ENCODE measurements around the gene AP1S2.

The AP1S2 gene

GRCh38 chrX:15825936-15826335 lies 28.7 kb downstream of the AP1S2 start:
- peaks cover 47% of the 10 kb centered on the region for H3K36me3 ChIP-seq (ENCODE audit: insufficient read depth, low read depth, low read length)

GRCh38 chrX:15822922-15823321 lies 31.7 kb downstream of the AP1S2 start:
- Histone ChIP-seq H3K9ac (ENCODE audit: low read depth, low read length) (no peak overlapping the region), H3K4me1 (ENCODE audit: insufficient read depth, low read length) (no peaks in the 10 kb centered on the region), H3K27me3 (ENCODE audit: insufficient read depth, low read length) (no peaks in the 10 kb centered on the region), H3K4me3 (ENCODE audit: low read length) (no peak overlapping the region), H3K36me3 (ENCODE audit: insufficient read depth, low read depth, low read length) (peaks cover 46% of the 10 kb centered on the region), H3K9me3 (ENCODE audit: insufficient read depth, low read depth, low read length) (no peaks in the 10 kb centered on the region), H3K27ac (ENCODE audit: low read length) (no peak overlapping the region)

More at GRCh38 chrX:15825936-15826335, 28.7 kb downstream of the AP1S2 start:
- H3K9ac ChIP-seq (ENCODE audit: low read depth, low read length): no peak overlapping the region
- no peaks in the 10 kb centered on the region for H3K27me3 ChIP-seq (ENCODE audit: insufficient read depth, low read length)
- H3K4me3 ChIP-seq (ENCODE audit: low read length): no peak overlapping the region
- no peak overlapping the region for H3K27ac ChIP-seq (ENCODE audit: low read length)
- no peaks in the 10 kb centered on the region for H3K4me1 ChIP-seq (ENCODE audit: insufficient read depth, low read length)
- no peaks in the 10 kb centered on the region for H3K9me3 ChIP-seq (ENCODE audit: insufficient read depth, low read depth, low read length)

- Histone ChIP-seq H3K4me3 (ENCODE audit: low read length) (no peak overlapping the region), H3K27ac (ENCODE audit: low read length) (no peak overlapping the region), H3K27me3 (ENCODE audit: insufficient read depth, low read length) (no peaks in the 10 kb centered on the region), H3K4me1 (ENCODE audit: insufficient read depth, low read length) (peaks cover 9% of the 10 kb centered on the region), H3K36me3 (ENCODE audit: insufficient read depth, low read depth, low read length) (peaks cover 45% of the 10 kb centered on the region; the same call in 1 of the 2 replicates), H3K9me3 (ENCODE audit: insufficient read depth, low read depth, low read length) (no peaks in the 10 kb centered on the region), H3K9ac (ENCODE audit: low read depth, low read length) (no peak overlapping the region)
Observed at GRCh38 chrX:15820106-15821073, 34.2 kb downstream of the AP1S2 start.

- Histone ChIP-seq H3K4me1 (ENCODE audit: insufficient read depth, low read length) (peaks cover 9% of the 10 kb centered on the region), H3K36me3 (ENCODE audit: insufficient read depth, low read depth, low read length) (peaks cover 57% of the 10 kb centered on the region), H3K9me3 (ENCODE audit: insufficient read depth, low read depth, low read length) (no peaks in the 10 kb centered on the region), H3K27me3 (ENCODE audit: insufficient read depth, low read length) (no peaks in the 10 kb centered on the region), H3K9ac (ENCODE audit: low read depth, low read length) (peak overlapping the region; percentile 67; the same call in 1 of the 2 replicates), H3K4me3 (ENCODE audit: low read length) (no peak overlapping the region), H3K27ac (ENCODE audit: low read length) (peak overlapping the region; percentile 70)
Observed at GRCh38 chrX:15816886-15817285, 37.7 kb downstream of the AP1S2 start.

- H3K27ac ChIP-seq (ENCODE audit: low read length): peak overlapping the region; percentile 33
- H3K9me3 ChIP-seq (ENCODE audit: insufficient read depth, low read depth, low read length): no peaks in the 10 kb centered on the region
- peaks cover 9% of the 10 kb centered on the region for H3K4me1 ChIP-seq (ENCODE audit: insufficient read depth, low read length)
- H3K9ac ChIP-seq (ENCODE audit: low read depth, low read length): peak overlapping the region; percentile 67; the same call in 1 of the 2 replicates
- no peaks in the 10 kb centered on the region for H3K27me3 ChIP-seq (ENCODE audit: insufficient read depth, low read length)
- H3K36me3 ChIP-seq (ENCODE audit: insufficient read depth, low read depth, low read length): peaks cover 58% of the 10 kb centered on the region
- peak overlapping the region; percentile 3; the same call in 1 of the 2 replicates for H3K4me3 ChIP-seq (ENCODE audit: low read length)
Observed at GRCh38 chrX:15816438-15816809, 38.2 kb downstream of the AP1S2 start.

- Histone ChIP-seq H3K4me3 (ENCODE audit: low read length) (peak overlapping the region; percentile 3; the same call in 1 of the 2 replicates), H3K36me3 (ENCODE audit: insufficient read depth, low read depth, low read length) (peaks cover 62% of the 10 kb centered on the region), H3K27me3 (ENCODE audit: insufficient read depth, low read length) (no peaks in the 10 kb centered on the region), H3K4me1 (ENCODE audit: insufficient read depth, low read length) (peaks cover 9% of the 10 kb centered on the region), H3K9me3 (ENCODE audit: insufficient read depth, low read depth, low read length) (no peaks in the 10 kb centered on the region), H3K27ac (ENCODE audit: low read length) (peak overlapping the region; percentile 33), H3K9ac (ENCODE audit: low read depth, low read length) (peak overlapping the region; percentile 67; the same call in 1 of the 2 replicates)
Observed at GRCh38 chrX:15815779-15816437, 38.7 kb downstream of the AP1S2 start.

- Histone ChIP-seq H3K27me3 (ENCODE audit: insufficient read depth, low read length) (no peaks in the 10 kb centered on the region), H3K4me3 (ENCODE audit: low read length) (no peak overlapping the region), H3K9ac (ENCODE audit: low read depth, low read length) (no peak overlapping the region), H3K9me3 (ENCODE audit: insufficient read depth, low read depth, low read length) (no peaks in the 10 kb centered on the region), H3K4me1 (ENCODE audit: insufficient read depth, low read length) (peaks cover 9% of the 10 kb centered on the region), H3K27ac (ENCODE audit: low read length) (no peak overlapping the region), H3K36me3 (ENCODE audit: insufficient read depth, low read depth, low read length) (peaks cover 60% of the 10 kb centered on the region)
Observed at GRCh38 chrX:15814771-15815365, 39.7 kb downstream of the AP1S2 start.

GRCh38 chrX:15813416-15813815 lies 41.2 kb downstream of the AP1S2 start:
- Histone ChIP-seq H3K36me3 (ENCODE audit: insufficient read depth, low read depth, low read length) (peaks cover 64% of the 10 kb centered on the region), H3K4me1 (ENCODE audit: insufficient read depth, low read length) (peaks cover 9% of the 10 kb centered on the region), H3K27ac (ENCODE audit: low read length) (no peak overlapping the region), H3K9ac (ENCODE audit: low read depth, low read length) (no peak overlapping the region), H3K27me3 (ENCODE audit: insufficient read depth, low read length) (no peaks in the 10 kb centered on the region), H3K4me3 (ENCODE audit: low read length) (no peak overlapping the region), H3K9me3 (ENCODE audit: insufficient read depth, low read depth, low read length) (no peaks in the 10 kb centered on the region)

GRCh38 chrX:15812192-15812938 lies 42.2 kb downstream of the AP1S2 start:
- Histone ChIP-seq H3K4me1 (ENCODE audit: insufficient read depth, low read length) (peaks cover 9% of the 10 kb centered on the region), H3K27me3 (ENCODE audit: insufficient read depth, low read length) (no peaks in the 10 kb centered on the region), H3K4me3 (ENCODE audit: low read length) (no peak overlapping the region), H3K9me3 (ENCODE audit: insufficient read depth, low read depth, low read length) (no peaks in the 10 kb centered on the region), H3K27ac (ENCODE audit: low read length) (no peak overlapping the region), H3K36me3 (ENCODE audit: insufficient read depth, low read depth, low read length) (peaks cover 58% of the 10 kb centered on the region), H3K9ac (ENCODE audit: low read depth, low read length) (no peak overlapping the region)

GRCh38 chrX:15808254-15808653 lies 46.4 kb downstream of the AP1S2 start:
- H3K4me1 ChIP-seq (ENCODE audit: insufficient read depth, low read length): no peaks in the 10 kb centered on the region
- no peak overlapping the region for H3K27ac ChIP-seq (ENCODE audit: low read length)
- no peaks in the 10 kb centered on the region for H3K9me3 ChIP-seq (ENCODE audit: insufficient read depth, low read depth, low read length)
- no peak overlapping the region for H3K9ac ChIP-seq (ENCODE audit: low read depth, low read length)
- H3K4me3 ChIP-seq (ENCODE audit: low read length): no peak overlapping the region
- H3K36me3 ChIP-seq (ENCODE audit: insufficient read depth, low read depth, low read length): peaks cover 58% of the 10 kb centered on the region
- no peaks in the 10 kb centered on the region for H3K27me3 ChIP-seq (ENCODE audit: insufficient read depth, low read length)

- Histone ChIP-seq H3K9me3 (ENCODE audit: insufficient read depth, low read depth, low read length) (no peaks in the 10 kb centered on the region), H3K36me3 (ENCODE audit: insufficient read depth, low read depth, low read length) (peaks cover 40% of the 10 kb centered on the region), H3K9ac (ENCODE audit: low read depth, low read length) (no peak overlapping the region), H3K27ac (ENCODE audit: low read length) (no peak overlapping the region), H3K4me3 (ENCODE audit: low read length) (no peak overlapping the region), H3K27me3 (ENCODE audit: insufficient read depth, low read length) (no peaks in the 10 kb centered on the region), H3K4me1 (ENCODE audit: insufficient read depth, low read length) (no peaks in the 10 kb centered on the region)
Observed at GRCh38 chrX:15804563-15804962, 50.0 kb downstream of the AP1S2 start.

All from iPS-20b (cell line).